Colonic mucosa (tissue), 4 donors: ENCODE results near the gene TTC28. TPM values are rescaled to one million over a fixed set of nuclear protein-coding genes. Genes with fewer than 3 reads are reported as not detected.

Experiments used
- DNase-seq: peaks from one replicate; pipeline ENCODE4 v3.0.0-alpha.2; 2020
- H3K27ac ChIP-seq: fragments of 200-600 bp; one replicate; pipeline ENCODE4 v1.8.0; 2021
- H3K27me3 ChIP-seq: fragments of 200-600 bp; one replicate; pipeline ENCODE4 v1.8.0; 2021
- H3K36me3 ChIP-seq: fragments of 200-600 bp; one replicate; pipeline ENCODE4 v1.8.0; 2021
- H3K4me1 ChIP-seq: fragments of 200-600 bp; one replicate; pipeline ENCODE4 v1.8.0; 2021; ENCODE audit warnings: mild to moderate bottlenecking
- H3K4me3 ChIP-seq: fragments of 200-600 bp; one replicate; pipeline ENCODE4 v1.8.0; 2021
- H3K9ac ChIP-seq, 2 donors: one replicate each; pipeline ENCODE4 v1.7.0; 2013; ENCODE audit warnings: control low read depth in 2 of 2, low read depth in 2 of 2, low read length in 2 of 2
- H3K9me3 ChIP-seq: fragments of 200-600 bp; one replicate; pipeline ENCODE4 v1.8.0; 2021
- intact Hi-C: fragments of 100-400 bp; cut with DNase I; formaldehyde crosslinking; loops from one replicate; pipeline ENCODE4 v1.14.1; 2022
- total RNA-seq, 2 donors: library from RNA; stranded (reverse); fragmentation: NEBNext Ultra II Directional in 1 of 2; extraction: Animal tissue kit (Norgen Biotek cat#: 25700) in 1 of 2; gene quantifications; one replicate each; pipeline ENCODE4 v1.2.1, GENCODE V29; 2021
- TF ChIP-seq, protein P1 (sequence below): fragments of 200-600 bp; IDR thresholded peaks from one replicate; pipeline ENCODE4 v1.8.0; 2022; ENCODE audit warnings: antibody characterized with exemption, mild to moderate bottlenecking
- donor health status: healthy.
- donor health status: DM: no; HTN: no; CAD: no.
- donor health status: DM: no; HTN: no; CAD: no.

The TTC28 gene
- total RNA-seq, 2 donors from 2014 or later, result 6.6 to 9.2 TPM

- H3K4me1 ChIP-seq, result no peaks in the 10 kb centered on the region
- no peak for DNase-seq
- intact Hi-C loops, result no loop called here
- H3K27ac ChIP-seq, result no peak overlapping the region
- H3K27me3 ChIP-seq, result no peaks in the 10 kb centered on the region
- no peak overlapping the region for H3K9ac ChIP-seq
- TF ChIP-seq, protein P1, sequence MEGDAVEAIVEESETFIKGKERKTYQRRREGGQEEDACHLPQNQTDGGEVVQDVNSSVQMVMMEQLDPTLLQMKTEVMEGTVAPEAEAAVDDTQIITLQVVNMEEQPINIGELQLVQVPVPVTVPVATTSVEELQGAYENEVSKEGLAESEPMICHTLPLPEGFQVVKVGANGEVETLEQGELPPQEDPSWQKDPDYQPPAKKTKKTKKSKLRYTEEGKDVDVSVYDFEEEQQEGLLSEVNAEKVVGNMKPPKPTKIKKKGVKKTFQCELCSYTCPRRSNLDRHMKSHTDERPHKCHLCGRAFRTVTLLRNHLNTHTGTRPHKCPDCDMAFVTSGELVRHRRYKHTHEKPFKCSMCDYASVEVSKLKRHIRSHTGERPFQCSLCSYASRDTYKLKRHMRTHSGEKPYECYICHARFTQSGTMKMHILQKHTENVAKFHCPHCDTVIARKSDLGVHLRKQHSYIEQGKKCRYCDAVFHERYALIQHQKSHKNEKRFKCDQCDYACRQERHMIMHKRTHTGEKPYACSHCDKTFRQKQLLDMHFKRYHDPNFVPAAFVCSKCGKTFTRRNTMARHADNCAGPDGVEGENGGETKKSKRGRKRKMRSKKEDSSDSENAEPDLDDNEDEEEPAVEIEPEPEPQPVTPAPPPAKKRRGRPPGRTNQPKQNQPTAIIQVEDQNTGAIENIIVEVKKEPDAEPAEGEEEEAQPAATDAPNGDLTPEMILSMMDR, result no peak
- no peaks in the 10 kb centered on the region for H3K36me3 ChIP-seq
- no peak overlapping the region for H3K4me3 ChIP-seq
- H3K9me3 ChIP-seq, result no peaks in the 10 kb centered on the region
Measured at GRCh38 chr22:28013611-28014010, 666.0 kb downstream of the TTC28 start.

DNA sequence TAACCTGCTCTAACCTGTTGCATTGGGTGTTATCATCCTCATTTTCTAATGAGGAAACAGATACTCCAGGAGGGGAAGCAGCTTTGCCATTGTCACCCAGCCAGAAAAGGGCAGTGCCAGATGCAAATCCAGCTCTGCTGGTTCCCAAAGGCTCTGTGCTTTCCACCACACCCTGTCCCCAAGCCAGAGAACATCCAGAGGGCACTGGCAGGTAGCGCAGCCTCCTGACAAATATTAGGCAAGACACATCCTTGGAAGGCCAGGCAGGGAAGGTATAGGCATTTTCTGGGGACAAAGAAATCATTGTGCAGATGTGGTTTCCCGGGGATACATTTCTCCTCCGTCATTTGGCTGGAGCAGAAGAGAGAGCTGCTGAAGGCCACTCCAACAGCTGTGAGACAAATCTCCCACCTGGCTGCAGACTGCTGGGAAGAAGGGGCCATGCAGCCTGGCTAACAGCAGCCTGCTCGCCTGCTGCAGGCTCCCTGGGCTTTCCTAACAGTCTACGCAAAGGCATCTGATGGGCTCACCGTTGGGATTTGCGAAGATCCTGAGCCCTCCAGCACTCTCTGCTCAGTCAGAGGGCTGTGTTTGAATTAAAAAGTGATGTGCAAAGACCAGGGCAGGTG lies 666.7 kb downstream of the TTC28 start:
- TF ChIP-seq, protein P1, result no peak
- intact Hi-C loops, result no loop called here
- H3K27ac ChIP-seq, result no peak overlapping the region
- H3K4me3 ChIP-seq, result no peak overlapping the region
- H3K9me3 ChIP-seq, result no peaks in the 10 kb centered on the region
- no peaks in the 10 kb centered on the region for H3K27me3 ChIP-seq
- no peaks in the 10 kb centered on the region for H3K36me3 ChIP-seq
- no peak overlapping the region for H3K9ac ChIP-seq
- H3K4me1 ChIP-seq, result no peaks in the 10 kb centered on the region
- DNase-seq, result no peak

- intact Hi-C loops, result loop anchor here (2.0 kb wide), 1 partner anchor 123 kb away; no protein-coding TSS in a partner anchor
- H3K4me1 ChIP-seq, result no peaks in the 10 kb centered on the region
- no peaks in the 10 kb centered on the region for H3K36me3 ChIP-seq
Measured at GRCh38 chr22:28009272-28009827, 670.3 kb downstream of the TTC28 start.

GRCh38 chr22:28008649-28009048 lies 671.0 kb downstream of the TTC28 start:
- Histone ChIP-seq H3K4me3 (no peak overlapping the region), H3K9ac (no peak overlapping the region), H3K9me3 (no peaks in the 10 kb centered on the region), H3K27ac (no peak overlapping the region), H3K27me3 (no peaks in the 10 kb centered on the region), H3K36me3 (no peaks in the 10 kb centered on the region), H3K4me1 (no peaks in the 10 kb centered on the region)
- no peak for DNase-seq
- intact Hi-C loops, result loop anchor here (2.0 kb wide), 1 partner anchor 122 kb away; no protein-coding TSS in a partner anchor
- TF ChIP-seq, protein P1, result no peak

More at GRCh38 chr22:28009272-28009827, 670.3 kb downstream of the TTC28 start:
- H3K27me3 ChIP-seq, result no peaks in the 10 kb centered on the region
- no peak overlapping the region for H3K9ac ChIP-seq
- no peaks in the 10 kb centered on the region for H3K9me3 ChIP-seq
- no peak overlapping the region for H3K4me3 ChIP-seq
- H3K27ac ChIP-seq, result no peak overlapping the region
- TF ChIP-seq, protein P1, result peak; percentile 95
- peak; percentile 74 for DNase-seq

- Histone ChIP-seq H3K4me1 (no peaks in the 10 kb centered on the region), H3K9me3 (no peaks in the 10 kb centered on the region), H3K9ac (no peak overlapping the region), H3K4me3 (no peak overlapping the region), H3K36me3 (no peaks in the 10 kb centered on the region), H3K27ac (no peak overlapping the region), H3K27me3 (no peaks in the 10 kb centered on the region)
- TF ChIP-seq, protein P1, result no peak
- no peak for DNase-seq
- intact Hi-C loops, result loop anchor here (2.0 kb wide), 1 partner anchor 121 kb away; no protein-coding TSS in a partner anchor
Measured at GRCh38 chr22:28008056-28008455, 671.6 kb downstream of the TTC28 start.
